ENCODE data around the gene ZBTB20. TPM values are rescaled to one million over a fixed set of nuclear protein-coding genes. Genes with fewer than 3 reads are reported as not detected.
A peak's percentile ranks its signal among the peaks of the same experiment; 100 is the strongest.

Gene ZBTB20
- total and polyA plus RNA-seq, 2 donors from 2014 or later: 0.99 to 142 TPM

- H3K4me1 ChIP-seq (ENCODE audit: control insufficient read depth in 2 of 3, insufficient read depth in 2 of 3, low read depth in 1 of 3, low read length in 3 of 3): no peaks in the 10 kb centered on the region
- intact Hi-C loops (cut with DNase I): no loop called here
- H3K9me3 ChIP-seq (ENCODE audit: control insufficient read depth in 2 of 3, insufficient read depth in 1 of 3, low read length in 3 of 3): no peaks in the 10 kb centered on the region
- H3K27me3 ChIP-seq (ENCODE audit: control insufficient read depth, insufficient read depth, low read length): no peaks in the 10 kb centered on the region
- TF ChIP-seq, protein P1, sequence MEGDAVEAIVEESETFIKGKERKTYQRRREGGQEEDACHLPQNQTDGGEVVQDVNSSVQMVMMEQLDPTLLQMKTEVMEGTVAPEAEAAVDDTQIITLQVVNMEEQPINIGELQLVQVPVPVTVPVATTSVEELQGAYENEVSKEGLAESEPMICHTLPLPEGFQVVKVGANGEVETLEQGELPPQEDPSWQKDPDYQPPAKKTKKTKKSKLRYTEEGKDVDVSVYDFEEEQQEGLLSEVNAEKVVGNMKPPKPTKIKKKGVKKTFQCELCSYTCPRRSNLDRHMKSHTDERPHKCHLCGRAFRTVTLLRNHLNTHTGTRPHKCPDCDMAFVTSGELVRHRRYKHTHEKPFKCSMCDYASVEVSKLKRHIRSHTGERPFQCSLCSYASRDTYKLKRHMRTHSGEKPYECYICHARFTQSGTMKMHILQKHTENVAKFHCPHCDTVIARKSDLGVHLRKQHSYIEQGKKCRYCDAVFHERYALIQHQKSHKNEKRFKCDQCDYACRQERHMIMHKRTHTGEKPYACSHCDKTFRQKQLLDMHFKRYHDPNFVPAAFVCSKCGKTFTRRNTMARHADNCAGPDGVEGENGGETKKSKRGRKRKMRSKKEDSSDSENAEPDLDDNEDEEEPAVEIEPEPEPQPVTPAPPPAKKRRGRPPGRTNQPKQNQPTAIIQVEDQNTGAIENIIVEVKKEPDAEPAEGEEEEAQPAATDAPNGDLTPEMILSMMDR (IDR thresholded peaks at IDR 0.05; ENCODE audit: borderline replicate concordance, extremely low read depth, insufficient read depth): no peak
- DNase-seq (no peak), FAIRE-seq (no peak)
- H3K36me3 ChIP-seq (ENCODE audit: control insufficient read depth in 2 of 3, insufficient read depth in 3 of 3, low read length in 3 of 3): no peaks in the 10 kb centered on the region
- no peak overlapping the region for H3K9ac ChIP-seq (ENCODE audit: low read length in 3 of 3)
- H3K4me3 ChIP-seq (ENCODE audit: low read length in 3 of 3): no peak overlapping the region
- no peak overlapping the region for H3K27ac ChIP-seq (ENCODE audit: low read depth in 2 of 2, low read length in 2 of 2)
Measured at GRCh38 chr3:114323546-114324254, 823.4 kb downstream of the ZBTB20 start.

GRCh38 chr3:114320246-114320645 lies 826.8 kb downstream of the ZBTB20 start:
- TF ChIP-seq, protein P1 (IDR thresholded peaks at IDR 0.05; ENCODE audit: borderline replicate concordance, extremely low read depth, insufficient read depth): no peak
- Histone ChIP-seq H3K4me1 (ENCODE audit: control insufficient read depth in 2 of 3, insufficient read depth in 2 of 3, low read depth in 1 of 3, low read length in 3 of 3) (no peaks in the 10 kb centered on the region), H3K27me3 (ENCODE audit: control insufficient read depth, insufficient read depth, low read length) (no peaks in the 10 kb centered on the region), H3K4me3 (ENCODE audit: low read length in 3 of 3) (no peak overlapping the region), H3K9me3 (ENCODE audit: control insufficient read depth in 2 of 3, insufficient read depth in 1 of 3, low read length in 3 of 3) (no peaks in the 10 kb centered on the region), H3K9ac (ENCODE audit: low read length in 3 of 3) (no peak overlapping the region), H3K36me3 (ENCODE audit: control insufficient read depth in 2 of 3, insufficient read depth in 3 of 3, low read length in 3 of 3) (peaks cover 0 to 3% (median 0%) of the 10 kb centered on the region in 3 donors), H3K27ac (ENCODE audit: low read depth in 2 of 2, low read length in 2 of 2) (no peak overlapping the region)
- FAIRE-seq (no peak), DNase-seq (no peak)
- intact Hi-C loops (cut with DNase I): no loop called here

DNA sequence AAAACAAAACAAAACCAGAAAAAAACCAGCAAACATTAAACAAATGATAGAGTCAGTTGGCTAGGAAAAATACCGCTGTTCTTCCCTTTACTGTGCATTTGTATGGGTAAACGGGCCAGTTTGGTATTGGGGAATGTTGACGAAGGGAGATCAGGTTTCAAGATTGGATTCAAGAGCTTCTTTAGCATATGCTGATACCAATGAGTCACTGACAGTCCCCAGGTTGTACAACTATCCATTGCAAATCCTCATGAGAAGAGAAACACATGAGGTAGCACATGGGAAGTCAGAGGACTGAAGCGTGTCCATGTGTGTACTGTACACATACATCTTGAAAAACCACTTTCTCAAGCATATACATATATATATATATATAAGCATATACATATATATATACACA lies 827.6 kb downstream of the ZBTB20 start:
- intact Hi-C loops (cut with DNase I): no loop called here
- H3K36me3 ChIP-seq (ENCODE audit: control insufficient read depth in 2 of 3, insufficient read depth in 3 of 3, low read length in 3 of 3): peaks cover 0 to 5% (median 0%) of the 10 kb centered on the region in 3 donors
- H3K4me3 ChIP-seq (ENCODE audit: low read length in 3 of 3): no peak overlapping the region
- H3K27me3 ChIP-seq (ENCODE audit: control insufficient read depth, insufficient read depth, low read length): no peaks in the 10 kb centered on the region
- H3K27ac ChIP-seq (ENCODE audit: low read depth in 2 of 2, low read length in 2 of 2): no peak overlapping the region
- FAIRE-seq (no peak), DNase-seq (peak in 1 of 5 donors; percentile 16)
- no peaks in the 10 kb centered on the region for H3K9me3 ChIP-seq (ENCODE audit: control insufficient read depth in 2 of 3, insufficient read depth in 1 of 3, low read length in 3 of 3)
- TF ChIP-seq, protein P1 (IDR thresholded peaks at IDR 0.05; ENCODE audit: borderline replicate concordance, extremely low read depth, insufficient read depth): no peak
- H3K9ac ChIP-seq (ENCODE audit: low read length in 3 of 3): no peak overlapping the region
- H3K4me1 ChIP-seq (ENCODE audit: control insufficient read depth in 2 of 3, insufficient read depth in 2 of 3, low read depth in 1 of 3, low read length in 3 of 3): no peaks in the 10 kb centered on the region

Data from kidney (tissue), 14 donors.